Upper lobe of left lung (tissue), 6 donors: ENCODE results near the gene RIPK1. TPM values are rescaled to one million over a fixed set of nuclear protein-coding genes. Genes with fewer than 3 reads are reported as not detected.

Experiments used
- ATAC-seq, 2 donors: fragments of 200-7000 bp; cut with Tn5 transposase; one replicate each; pipeline ENCODE4 v1.9.1; 2022; ENCODE audit warnings: mild to moderate bottlenecking in 2 of 2, moderate library complexity in 2 of 2; ENCODE audit not compliant: low FRiP score in 2 of 2
- DNase-seq, 2 donors: peaks; one replicate each; pipeline ENCODE4 v3.0.0-alpha.2; 2019 to 2020
- H3K27ac ChIP-seq, 4 donors: fragments of 200-600 bp; sonication (generic); one replicate each; pipeline ENCODE4 v1.5.1; 2016 to 2019
- H3K27me3 ChIP-seq, 4 donors: fragments of 200-600 bp; sonication (generic); one replicate each; pipeline ENCODE4 v1.5.1; 2017 to 2019
- H3K36me3 ChIP-seq, 4 donors: fragments of 200-600 bp; sonication (generic); one replicate each; pipeline ENCODE4 v1.5.1; 2016 to 2019
- H3K4me1 ChIP-seq, 4 donors: fragments of 200-600 bp; sonication (generic); one replicate each; pipeline ENCODE4 v1.5.1; 2018 to 2019
- H3K4me3 ChIP-seq, 4 donors: fragments of 200-600 bp; sonication (generic); one replicate each; pipeline ENCODE4 v1.5.1; 2017 to 2019; ENCODE audit warnings: mild to moderate bottlenecking in 2 of 4, moderate library complexity in 1 of 4
- H3K9me3 ChIP-seq, 4 donors: fragments of 200-600 bp; sonication (generic); one replicate each; pipeline ENCODE4 v1.5.1; 2018 to 2019
- EP300 ChIP-seq, 4 donors: sonication (generic); formaldehyde crosslinking; IDR thresholded peaks; one replicate each; pipeline ENCODE4 v1.5.1; 2017; ENCODE audit warnings: antibody characterized with exemption in 4 of 4, control low read depth in 2 of 4
- POLR2A ChIP-seq, 4 donors: fragments of 450-650 bp; IDR thresholded peaks; one replicate each; pipeline ENCODE4 v1.5.1; 2016 to 2017; ENCODE audit warnings: antibody characterized with exemption in 4 of 4, mild to moderate bottlenecking in 2 of 4
- POLR2AphosphoS5 ChIP-seq, 2 donors: sonication (generic); formaldehyde crosslinking; IDR thresholded peaks; one replicate each; pipeline ENCODE4 v1.5.1; 2017; ENCODE audit warnings: antibody characterized with exemption in 2 of 2
- WGBS, 2 donors: methylation state at CpG; one replicate each; pipeline ENCODE4 v1.1.5; 2017 to 2018; 5-methylcytosine and 5-hydroxymethylcytosine counted together
- total RNA-seq, 6 donors: library from RNA; depleted of rRNA in 4 of 6; stranded (reverse); fragments of >200 nt in 4 of 6; gene quantifications; one replicate each; pipeline versions ENCODE4 v1.1.0 to v1.2.1, GENCODE V29; 2016 to 2021
- TF ChIP-seq, protein P1 (sequence below), 6 experiments: fragments of 450-650 bp in 4 of 6; fragments of 200-600 bp in 2 of 6; sonication (generic) in 2 of 6; IDR thresholded peaks; one replicate each; pipeline ENCODE4 v1.5.1; 2016 to 2019; ENCODE audit warnings: antibody characterized with exemption in 6 of 6
- donor health status: DM: no; HTN: no; CAD: no; lungs with moderate emphysema.
- donor health status: DM: no; HTN: yes; CAD: no; lungs with severe emphysema.

RIPK1 gene
- total RNA-seq, 6 donors from 2014 or later = 20.6 to 35.6 (median 26.6) TPM

- H3K27me3 ChIP-seq = no peaks in the 10 kb centered on the region
- H3K36me3 ChIP-seq = peaks cover 0 to 2% (median 0%) of the 10 kb centered on the region in 4 donors
- 94 to 96% methylated on average over 5 of the region's 5 CpGs for WGBS, 2 donors
- no peak for DNase-seq
- no peak overlapping the region for H3K27ac ChIP-seq
- no peak for ATAC-seq
- peaks cover 10 to 18% (median 12%) of the 10 kb centered on the region in 4 donors for H3K4me1 ChIP-seq
- no peaks in the 10 kb centered on the region for H3K9me3 ChIP-seq
- H3K4me3 ChIP-seq = no peak overlapping the region
- TF ChIP-seq POLR2AphosphoS5 (IDR thresholded peaks at IDR 0.05) = no peak
- TF ChIP-seq EP300 (IDR thresholded peaks at IDR 0.05) = no peak
- TF ChIP-seq, protein P1, sequence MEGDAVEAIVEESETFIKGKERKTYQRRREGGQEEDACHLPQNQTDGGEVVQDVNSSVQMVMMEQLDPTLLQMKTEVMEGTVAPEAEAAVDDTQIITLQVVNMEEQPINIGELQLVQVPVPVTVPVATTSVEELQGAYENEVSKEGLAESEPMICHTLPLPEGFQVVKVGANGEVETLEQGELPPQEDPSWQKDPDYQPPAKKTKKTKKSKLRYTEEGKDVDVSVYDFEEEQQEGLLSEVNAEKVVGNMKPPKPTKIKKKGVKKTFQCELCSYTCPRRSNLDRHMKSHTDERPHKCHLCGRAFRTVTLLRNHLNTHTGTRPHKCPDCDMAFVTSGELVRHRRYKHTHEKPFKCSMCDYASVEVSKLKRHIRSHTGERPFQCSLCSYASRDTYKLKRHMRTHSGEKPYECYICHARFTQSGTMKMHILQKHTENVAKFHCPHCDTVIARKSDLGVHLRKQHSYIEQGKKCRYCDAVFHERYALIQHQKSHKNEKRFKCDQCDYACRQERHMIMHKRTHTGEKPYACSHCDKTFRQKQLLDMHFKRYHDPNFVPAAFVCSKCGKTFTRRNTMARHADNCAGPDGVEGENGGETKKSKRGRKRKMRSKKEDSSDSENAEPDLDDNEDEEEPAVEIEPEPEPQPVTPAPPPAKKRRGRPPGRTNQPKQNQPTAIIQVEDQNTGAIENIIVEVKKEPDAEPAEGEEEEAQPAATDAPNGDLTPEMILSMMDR (IDR thresholded peaks at IDR 0.05) = no peak
- no peak for TF ChIP-seq POLR2A (IDR thresholded peaks at IDR 0.05)
Measured at GRCh38 chr6:3120765-3121089, 52.4 kb downstream of the RIPK1 start.

DNA sequence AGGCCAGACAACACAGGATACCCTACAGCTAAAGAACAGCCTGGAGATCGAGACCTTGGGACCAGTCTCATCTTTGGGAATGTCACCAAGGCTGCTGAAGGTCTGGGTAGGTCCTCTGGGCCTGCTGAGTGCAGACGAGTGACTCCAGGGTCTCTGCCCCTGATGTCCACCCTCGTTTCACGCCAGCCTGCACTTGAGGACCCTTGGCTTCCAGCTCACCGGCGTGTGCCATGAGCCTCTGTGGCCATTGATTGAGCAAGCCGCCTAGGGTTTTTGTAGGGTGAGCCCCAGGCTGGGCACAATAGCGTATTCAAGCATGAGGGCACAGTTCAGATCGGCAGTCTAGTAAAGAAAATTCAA, 54.5 kb downstream of the RIPK1 start:
- Histone ChIP-seq H3K27ac (no peak overlapping the region), H3K36me3 (no peaks in the 10 kb centered on the region), H3K9me3 (no peaks in the 10 kb centered on the region), H3K4me3 (no peak overlapping the region), H3K4me1 (peaks cover 8 to 13% (median 11%) of the 10 kb centered on the region in 4 donors), H3K27me3 (no peaks in the 10 kb centered on the region)
- no peak for TF ChIP-seq POLR2A (IDR thresholded peaks at IDR 0.05)
- TF ChIP-seq EP300 (IDR thresholded peaks at IDR 0.05) = no peak
- TF ChIP-seq, protein P1 (IDR thresholded peaks at IDR 0.05) = no peak
- no peak for TF ChIP-seq POLR2AphosphoS5 (IDR thresholded peaks at IDR 0.05)
- no peak for DNase-seq
- WGBS, 2 donors = 90 to 92% methylated on average over 3 to 9 of the region's 9 CpGs
- ATAC-seq = no peak

- 80 to 87% methylated on average over 8 of the region's 8 CpGs for WGBS, 2 donors
Measured at GRCh38 chr6:3124667-3125066, 56.4 kb downstream of the RIPK1 start.

GRCh38 chr6:3125815-3126214, 57.5 kb downstream of the RIPK1 start:
- Histone ChIP-seq H3K27ac (no peak overlapping the region), H3K4me1 (peaks cover 0 to 3% (median 0%) of the 10 kb centered on the region in 4 donors), H3K36me3 (peaks cover 0 to 17% (median 2%) of the 10 kb centered on the region in 4 donors), H3K4me3 (no peak overlapping the region), H3K9me3 (no peaks in the 10 kb centered on the region), H3K27me3 (no peaks in the 10 kb centered on the region)
- DNase-seq = no peak
- TF ChIP-seq EP300 (IDR thresholded peaks at IDR 0.05) = no peak
- TF ChIP-seq POLR2A (IDR thresholded peaks at IDR 0.05) = no peak
- no peak for TF ChIP-seq POLR2AphosphoS5 (IDR thresholded peaks at IDR 0.05)
- TF ChIP-seq, protein P1 (IDR thresholded peaks at IDR 0.05) = no peak
- no peak for ATAC-seq
- WGBS, 2 donors = 43 to 46% methylated on average over 2 of the region's 2 CpGs

More at GRCh38 chr6:3124667-3125066, 56.4 kb downstream of the RIPK1 start:
- no peak for DNase-seq
- H3K27me3 ChIP-seq = no peaks in the 10 kb centered on the region
- TF ChIP-seq, protein P1 (IDR thresholded peaks at IDR 0.05) = no peak
- TF ChIP-seq POLR2A (IDR thresholded peaks at IDR 0.05) (no peak), EP300 (IDR thresholded peaks at IDR 0.05) (no peak), POLR2AphosphoS5 (IDR thresholded peaks at IDR 0.05) (no peak)
- H3K27ac ChIP-seq = no peak overlapping the region
- no peaks in the 10 kb centered on the region for H3K9me3 ChIP-seq
- ATAC-seq = no peak
- peaks cover 0 to 12% (median 0%) of the 10 kb centered on the region in 4 donors for H3K36me3 ChIP-seq
- H3K4me3 ChIP-seq = no peak overlapping the region
- peaks cover 0 to 3% (median under 1%) of the 10 kb centered on the region in 4 donors for H3K4me1 ChIP-seq

- Histone ChIP-seq H3K36me3 (peaks cover 0 to 20% (median 2%) of the 10 kb centered on the region in 4 donors), H3K27ac (no peak overlapping the region), H3K4me1 (peaks cover 0 to 3% (median 0%) of the 10 kb centered on the region in 4 donors), H3K27me3 (no peaks in the 10 kb centered on the region), H3K4me3 (no peak overlapping the region), H3K9me3 (no peaks in the 10 kb centered on the region)
- no peak for ATAC-seq
- DNase-seq = no peak
- WGBS, 2 donors = 97% methylated on average over 15 of the region's 15 CpGs
- TF ChIP-seq EP300 (IDR thresholded peaks at IDR 0.05) (no peak), POLR2AphosphoS5 (IDR thresholded peaks at IDR 0.05) (no peak)
Measured at GRCh38 chr6:3128356-3129108, 60.2 kb downstream of the RIPK1 start.
